Prostate gland (tissue), 2 donors: ENCODE data around the gene TSSC4. TPM values are rescaled to one million over a fixed set of nuclear protein-coding genes. Genes with fewer than 3 reads are reported as not detected.

ENCODE experiments used
- DNase-seq: peaks from one replicate; pipeline ENCODE4 v3.0.0-alpha.2; 2019; ENCODE audit warnings: low spot score
- H3K27ac ChIP-seq, 2 donors: fragments of 200-600 bp; sonication (generic); 2 replicates each; pipeline ENCODE4 v1.5.1; 2017 to 2019
- H3K27me3 ChIP-seq: fragments of 200-600 bp; sonication (generic); replicated peaks from 2 replicates; pipeline ENCODE4 v1.5.1; 2019; ENCODE audit not compliant: insufficient read depth
- H3K36me3 ChIP-seq, 2 donors: fragments of 200-600 bp; sonication (generic); 1 replicate in 1 of 2; 2 replicates in 1 of 2; pipeline versions ENCODE4 v1.5.1 to v1.8.1; 2017 to 2019
- H3K4me1 ChIP-seq: fragments of 200-600 bp; sonication (generic); replicated peaks from 2 replicates; pipeline ENCODE4 v1.5.1; 2019
- H3K4me3 ChIP-seq, 2 donors: fragments of 200-600 bp; sonication (generic); 2 replicates each; pipeline ENCODE4 v1.5.1; 2017 to 2019
- H3K9me3 ChIP-seq: fragments of 200-600 bp; sonication (generic); 2 replicates; pipeline ENCODE4 v1.5.1; 2017
- POLR2A ChIP-seq: fragments of 450-650 bp; IDR thresholded peaks from one replicate; pipeline ENCODE4 v1.6.1; 2016; ENCODE audit warnings: antibody characterized with exemption, mild to moderate bottlenecking
- POLR2AphosphoS5 ChIP-seq: sonication (generic); formaldehyde crosslinking; IDR thresholded peaks from one replicate; pipeline ENCODE4 v1.6.1; 2017; ENCODE audit warnings: antibody characterized with exemption
- WGBS: methylation state at CpG from one replicate; pipeline ENCODE4 v1.1.5; 2018; 5-methylcytosine and 5-hydroxymethylcytosine counted together
- intact Hi-C: fragments of 100-400 bp; cut with DNase I; formaldehyde crosslinking; loops from one replicate; pipeline ENCODE4 v1.14.2; 2022
- total RNA-seq, 2 donors: library from RNA; depleted of rRNA; stranded (reverse); fragments of >200 nt; gene quantifications; one replicate each; pipeline ENCODE4 v1.1.0, GENCODE V29; 2016
- TF ChIP-seq, protein P1 (sequence below), 4 experiments: fragments of 200-600 bp in 2 of 4; fragments of 450-650 bp in 2 of 4; sonication (generic) in 2 of 4; IDR thresholded peaks; 1 replicate in 3 of 4; 2 replicates in 1 of 4; pipeline ENCODE4 v1.5.1; 2016 to 2019; ENCODE audit warnings: antibody characterized with exemption in 4 of 4, mild to moderate bottlenecking in 2 of 4, moderate library complexity in 2 of 4

TSSC4 gene
- total RNA-seq, 2 donors from 2014 or later: 40.4 to 71.1 TPM

DNA sequence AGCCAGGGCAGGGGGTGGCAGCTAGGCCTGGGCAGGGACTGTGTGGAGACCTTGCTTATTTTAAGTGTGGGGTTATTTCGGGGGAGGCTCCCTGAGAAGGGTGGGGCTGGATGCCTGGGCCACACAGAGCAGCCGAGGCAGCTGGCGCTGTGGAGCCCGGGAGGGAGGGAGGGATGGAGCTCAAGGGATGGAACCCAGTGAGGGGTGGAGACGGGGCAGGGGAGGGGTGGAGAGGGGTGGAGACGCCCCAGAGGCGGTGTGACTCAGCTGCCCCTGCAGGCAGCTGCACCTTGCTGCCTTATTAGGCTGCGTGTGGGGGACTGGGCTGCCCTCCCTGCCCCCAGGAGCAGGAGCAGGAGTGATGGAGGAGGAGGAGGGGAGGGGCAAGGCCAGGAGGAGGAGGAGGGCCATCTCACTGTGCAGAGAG, 9.8 kb upstream of the TSSC4 start:
- Histone ChIP-seq H3K27ac (peak overlapping the region; percentile 58 to 71), H3K27me3 (no peaks in the 10 kb centered on the region), H3K4me3 (no peak overlapping the region), H3K4me1 (peaks cover 33% of the 10 kb centered on the region), H3K36me3 (peaks cover 0 to 17% of the 10 kb centered on the region in 2 donors), H3K9me3 (no peaks in the 10 kb centered on the region)
- TF ChIP-seq, protein P1, sequence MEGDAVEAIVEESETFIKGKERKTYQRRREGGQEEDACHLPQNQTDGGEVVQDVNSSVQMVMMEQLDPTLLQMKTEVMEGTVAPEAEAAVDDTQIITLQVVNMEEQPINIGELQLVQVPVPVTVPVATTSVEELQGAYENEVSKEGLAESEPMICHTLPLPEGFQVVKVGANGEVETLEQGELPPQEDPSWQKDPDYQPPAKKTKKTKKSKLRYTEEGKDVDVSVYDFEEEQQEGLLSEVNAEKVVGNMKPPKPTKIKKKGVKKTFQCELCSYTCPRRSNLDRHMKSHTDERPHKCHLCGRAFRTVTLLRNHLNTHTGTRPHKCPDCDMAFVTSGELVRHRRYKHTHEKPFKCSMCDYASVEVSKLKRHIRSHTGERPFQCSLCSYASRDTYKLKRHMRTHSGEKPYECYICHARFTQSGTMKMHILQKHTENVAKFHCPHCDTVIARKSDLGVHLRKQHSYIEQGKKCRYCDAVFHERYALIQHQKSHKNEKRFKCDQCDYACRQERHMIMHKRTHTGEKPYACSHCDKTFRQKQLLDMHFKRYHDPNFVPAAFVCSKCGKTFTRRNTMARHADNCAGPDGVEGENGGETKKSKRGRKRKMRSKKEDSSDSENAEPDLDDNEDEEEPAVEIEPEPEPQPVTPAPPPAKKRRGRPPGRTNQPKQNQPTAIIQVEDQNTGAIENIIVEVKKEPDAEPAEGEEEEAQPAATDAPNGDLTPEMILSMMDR (IDR thresholded peaks at IDR 0.05): no peak
- no peak for DNase-seq
- 35% methylated on average over 8 of the region's 8 CpGs for WGBS
- intact Hi-C loops: no loop called here

DNA sequence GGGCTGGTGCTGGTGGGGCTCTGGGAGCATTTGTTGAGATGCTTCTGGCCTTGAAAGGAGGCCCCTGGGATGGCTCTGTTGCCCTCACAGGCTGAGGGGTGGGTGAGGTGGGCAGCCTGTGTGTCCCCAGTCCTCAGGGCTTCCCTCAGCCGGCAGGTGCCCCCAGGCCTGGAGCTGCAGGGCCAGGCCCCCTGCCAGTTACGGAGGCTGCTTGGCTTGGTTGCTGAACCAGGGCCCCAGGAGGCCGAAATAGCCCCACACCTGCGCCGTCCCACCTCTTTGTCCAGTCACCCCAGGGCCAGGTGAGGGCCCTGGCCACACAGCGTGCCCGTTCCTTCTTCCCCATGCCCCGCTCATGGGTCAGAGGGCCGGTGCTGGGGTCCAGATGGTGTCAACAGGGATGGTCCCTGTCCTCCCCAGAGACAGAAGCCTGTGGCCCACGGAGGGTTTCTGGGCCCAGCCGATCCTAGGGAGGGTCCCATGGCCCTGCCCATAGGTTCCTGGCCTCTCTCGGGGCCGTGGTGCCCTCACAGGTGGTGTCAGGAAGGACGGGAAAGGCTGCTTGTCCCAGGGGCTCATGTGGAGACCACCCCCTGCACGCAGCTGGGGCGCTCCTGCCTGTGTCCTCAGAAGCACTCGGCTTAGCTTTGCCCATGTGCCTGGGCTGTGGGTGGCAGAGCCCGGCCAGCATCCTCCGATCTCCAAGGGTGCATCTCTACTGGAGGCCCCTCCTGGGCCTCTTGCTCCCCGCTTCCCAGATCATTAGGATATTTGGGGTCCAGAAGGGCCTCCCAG, 9.2 kb upstream of the TSSC4 start:
- Histone ChIP-seq H3K4me1 (peaks cover 29% of the 10 kb centered on the region), H3K27ac (peak overlapping the region; percentile 58 to 71), H3K4me3 (no peak overlapping the region), H3K9me3 (no peaks in the 10 kb centered on the region), H3K27me3 (no peaks in the 10 kb centered on the region), H3K36me3 (peaks cover 0 to 22% of the 10 kb centered on the region in 2 donors)
- intact Hi-C loops: no loop called here
- DNase-seq: no peak
- TF ChIP-seq POLR2A (no peak), POLR2AphosphoS5 (no peak)
- TF ChIP-seq, protein P1 (IDR thresholded peaks at IDR 0.05): no peak
- 84% methylated on average over 18 of the region's 20 CpGs for WGBS

DNA sequence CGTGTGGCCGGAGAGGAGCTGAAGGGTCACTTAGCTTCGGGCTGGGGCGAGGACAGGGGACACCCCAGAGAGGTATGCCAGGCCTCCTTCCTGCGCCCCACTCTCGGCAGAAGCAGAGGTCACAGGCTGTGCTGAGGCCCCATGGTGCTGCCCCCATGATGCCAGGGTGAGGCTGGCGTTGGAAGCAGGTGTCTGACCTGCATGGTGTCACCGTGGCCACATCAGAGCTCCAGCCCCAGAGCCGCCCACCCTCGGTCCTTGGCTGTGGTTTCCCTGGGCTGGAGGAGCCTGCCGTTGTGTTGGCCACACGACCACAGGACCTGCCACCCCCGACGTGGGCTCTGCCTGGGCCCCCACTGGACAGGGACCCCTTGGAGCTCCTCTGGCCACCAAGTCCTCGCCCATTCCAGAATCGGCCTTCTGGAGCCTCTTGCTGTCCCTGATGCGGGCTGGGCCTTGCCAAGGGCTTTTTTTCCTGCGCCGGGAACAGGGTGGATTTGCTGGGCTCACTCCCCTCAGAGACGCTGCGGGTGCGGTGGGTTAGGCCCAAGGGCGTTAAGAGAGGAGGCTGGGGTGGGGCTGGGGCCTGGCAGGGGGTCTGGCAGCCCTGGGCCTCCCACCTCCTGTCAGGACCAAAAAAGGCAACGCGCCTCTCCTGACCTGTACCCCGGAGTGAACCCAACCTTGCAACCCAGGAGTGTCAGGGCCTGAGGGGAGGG, 8.2 kb upstream of the TSSC4 start:
- TF ChIP-seq, protein P1 (IDR thresholded peaks at IDR 0.05): no peak
- TF ChIP-seq POLR2AphosphoS5: no peak
- no peak for TF ChIP-seq POLR2A
- DNase-seq: no peak
- peak overlapping the region; percentile 58 to 71 for H3K27ac ChIP-seq
- peaks cover 19% of the 10 kb centered on the region for H3K4me1 ChIP-seq
- H3K36me3 ChIP-seq: peaks cover 0 to 33% of the 10 kb centered on the region in 2 donors
- H3K4me3 ChIP-seq: no peak overlapping the region
- intact Hi-C loops: no loop called here
- WGBS: 85% methylated on average over 26 of the region's 26 CpGs
- H3K27me3 ChIP-seq: no peaks in the 10 kb centered on the region
- no peaks in the 10 kb centered on the region for H3K9me3 ChIP-seq

DNA sequence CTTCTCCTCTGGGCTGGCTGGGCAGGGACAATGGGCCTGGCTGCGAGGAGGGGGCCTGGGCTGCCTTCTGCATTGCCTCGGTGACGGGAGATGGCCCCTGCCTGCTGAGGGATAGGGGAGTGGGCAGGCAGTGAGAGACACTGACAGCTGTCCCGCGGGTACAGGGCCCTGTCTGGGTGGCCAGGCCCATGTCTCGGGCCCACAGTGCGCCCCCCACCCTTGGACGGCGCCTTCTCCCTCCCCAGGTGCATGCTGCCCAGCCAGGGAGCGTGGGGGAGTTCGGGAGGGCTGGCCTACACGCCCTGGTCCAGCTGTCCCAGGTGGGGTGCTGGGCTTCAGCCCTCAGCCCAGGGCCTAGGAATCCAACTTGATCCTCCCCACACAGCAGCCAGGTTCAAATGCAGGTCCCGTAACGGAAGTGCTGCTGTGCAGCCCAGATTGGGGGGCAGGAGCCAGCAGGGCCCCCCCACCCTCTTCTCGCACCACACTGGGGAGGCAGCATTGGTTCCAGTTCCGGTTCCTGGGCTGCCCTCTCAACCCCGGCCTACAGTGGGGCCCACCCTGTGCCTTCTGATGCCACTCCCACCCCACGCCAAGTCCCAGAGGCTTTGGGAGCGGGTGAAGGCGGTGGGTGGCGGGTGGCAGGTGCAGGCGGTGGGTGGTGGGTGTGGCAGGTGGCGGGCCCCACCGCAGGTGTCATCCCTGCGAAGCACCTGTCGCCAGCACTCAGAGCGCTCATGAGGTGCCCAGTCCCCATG, 7.3 kb upstream of the TSSC4 start:
- H3K4me1 ChIP-seq: peaks cover 16% of the 10 kb centered on the region
- no peaks in the 10 kb centered on the region for H3K9me3 ChIP-seq
- peaks cover 0 to 33% of the 10 kb centered on the region in 2 donors for H3K36me3 ChIP-seq
- peak overlapping the region; percentile 30 to 71 for H3K27ac ChIP-seq
- TF ChIP-seq, protein P1 (IDR thresholded peaks at IDR 0.05): no peak
- TF ChIP-seq POLR2A (no peak), POLR2AphosphoS5 (no peak)
- intact Hi-C loops: no loop called here
- no peaks in the 10 kb centered on the region for H3K27me3 ChIP-seq
- WGBS: 89% methylated on average over 18 of the region's 27 CpGs
- DNase-seq: no peak
- H3K4me3 ChIP-seq: no peak overlapping the region
